HCT116 (cell line): ENCODE results near the gene DNAJB5. TPM values are rescaled to one million over a fixed set of nuclear protein-coding genes. Genes with fewer than 3 reads are reported as not detected.

ENCODE experiments used
- ATAC-seq: fragments of 200-7000 bp; cut with Tn5 transposase; 2 replicates; pipeline ENCODE4 v1.9.1; 2020; ENCODE audit warnings: mild to moderate bottlenecking, moderate library complexity
- BruUV-seq: library from RNA; stranded (reverse); fragments of 400-500 nt; replicated peaks from 2 replicates; lab custom pipeline; 2021; lab: Mats Ljungman, UMichigan
- CTCF ChIA-PET: fragments of 300-600 bp; sonication (Branson Sonifier 250); formaldehyde crosslinking; loops from one replicate; lab custom pipeline; 2021; ENCODE audit warnings: antibody characterized with exemption; lab: Charles Lee
- POLR2A ChIA-PET: fragments of 300-600, 350-600 bp; sonication (Branson Sonifier 250); formaldehyde crosslinking; loops from one replicate; lab custom pipeline; 2021; ENCODE audit warnings: antibody characterized with exemption; lab: Charles Lee
- RAD21 ChIA-PET, 2 experiments: fragments of 300-600 bp; sonication (Branson Sonifier 250); formaldehyde crosslinking; loops; one replicate each; lab custom pipeline; 2023; ENCODE audit warnings: low total read pairs in 2 of 2; ENCODE audit not compliant: uncharacterized antibody in 2 of 2, unreplicated experiment in 2 of 2, low non-redundant PET in 1 of 2; lab: Charles Lee
- DNase-seq: peaks from one replicate; pipeline ENCODE4 v3.0.0-alpha.2; 2010; ENCODE audit warnings: low read depth, low spot score
- H2AFZ ChIP-seq: fragments of 200-600 bp; shearing (Covaris generic), sonication (generic); 2 replicates; pipeline ENCODE4 v1.6.1; 2017; ENCODE audit warnings: low read depth, mixed run types, mixed read lengths, antibody characterized with exemption, low read length; ENCODE audit not compliant: poor library complexity, severe bottlenecking
- H3K27ac ChIP-seq: 2 replicates; pipeline ENCODE4 v1.5.1; 2012; ENCODE audit warnings: low read depth, low read length
- H3K27me3 ChIP-seq: fragments of 200-600 bp; sonication (generic); 2 replicates; pipeline ENCODE4 v1.6.1; 2016; ENCODE audit warnings: mixed run types, low read length, mixed read lengths; ENCODE audit not compliant: insufficient read depth
- H3K36me3 ChIP-seq, 2 experiments: fragments of 200-500 bp in 1 of 2; fragments of 200-600 bp in 1 of 2; sonication (Bioruptor generic) in 1 of 2; sonication (generic) in 1 of 2; 2 replicates each; pipeline versions ENCODE4 v1.5.1 to v1.6.1; 2014 to 2016; ENCODE audit warnings: low read length in 2 of 2, inconsistent platforms in 1 of 2, mixed read lengths in 1 of 2, mixed run types in 1 of 2; ENCODE audit not compliant: insufficient read depth in 2 of 2, control insufficient read depth in 1 of 2
- H3K4me1 ChIP-seq, 2 experiments: fragments of 200-600 bp in 1 of 2; sonication (generic) in 1 of 2; 2 replicates each; pipeline versions ENCODE4 v1.5.1 to v1.6.1; 2012 to 2017; ENCODE audit warnings: low read length in 2 of 2, inconsistent platforms in 1 of 2, mild to moderate bottlenecking in 1 of 2, mixed read lengths in 1 of 2, mixed run types in 1 of 2, moderate library complexity in 1 of 2; ENCODE audit not compliant: insufficient read depth in 2 of 2, control insufficient read depth in 1 of 2
- H3K4me2 ChIP-seq: fragments of 200-600 bp; sonication (generic); 2 replicates; pipeline ENCODE4 v1.6.1; 2017; ENCODE audit warnings: mixed run types, low read length, mixed read lengths
- H3K4me3 ChIP-seq, 2 experiments: fragments of 200-600 bp in 1 of 2; sonication (generic) in 1 of 2; replicated peaks in 1 of 2; 2 replicates each; pipeline ENCODE4 v1.5.1; 2011 to 2016; ENCODE audit warnings: low read length in 2 of 2, control low read depth in 1 of 2, low read depth in 1 of 2, mild to moderate bottlenecking in 1 of 2, mixed read lengths in 1 of 2, mixed run types in 1 of 2
- H3K79me2 ChIP-seq: fragments of 200-600 bp; sonication (generic); 2 replicates; pipeline ENCODE4 v1.6.1; 2017; ENCODE audit warnings: mild to moderate bottlenecking, mixed run types, low read length, moderate library complexity, mixed read lengths; ENCODE audit not compliant: insufficient read depth
- H3K9ac ChIP-seq: fragments of 200-600 bp; sonication (generic); 2 replicates; pipeline ENCODE4 v1.6.1; 2016; ENCODE audit warnings: low read length, mixed read lengths
- H3K9me2 ChIP-seq: fragments of 200-600 bp; sonication (generic), shearing (Covaris generic); 2 replicates; pipeline ENCODE4 v1.6.1; 2017; ENCODE audit warnings: mixed run types, mild to moderate bottlenecking, moderate library complexity; ENCODE audit not compliant: insufficient read depth
- H3K9me3 ChIP-seq, 2 experiments: fragments of 200-500 bp in 1 of 2; fragments of 200-600 bp in 1 of 2; sonication (Bioruptor generic) in 1 of 2; sonication (generic) in 1 of 2; 2 replicates each; pipeline ENCODE4 v1.6.1; 2014 to 2017; ENCODE audit warnings: low read length in 2 of 2, mixed read lengths in 2 of 2, inconsistent platforms in 1 of 2, low read depth in 1 of 2, mild to moderate bottlenecking in 1 of 2, mixed run types in 1 of 2, moderate library complexity in 1 of 2; ENCODE audit not compliant: control insufficient read depth in 1 of 2, insufficient read depth in 1 of 2
- H4K20me1 ChIP-seq: fragments of 200-600 bp; sonication (generic), shearing (Covaris generic); 2 replicates; pipeline ENCODE4 v1.6.1; 2017; ENCODE audit warnings: mixed run types, mild to moderate bottlenecking, moderate library complexity; ENCODE audit not compliant: insufficient read depth
- CEBPB ChIP-seq: IDR thresholded peaks from 2 replicates; pipeline ENCODE4 v1.6.1; 2012; ENCODE audit warnings: low read depth
- CTCF ChIP-seq, 3 experiments: fragments of 200-600 bp in 1 of 3; sonication (generic) in 1 of 3; IDR thresholded peaks in 2 of 3; conservative IDR thresholded peaks in 1 of 3; 2 replicates each; pipeline ENCODE4 v1.5.1; 2012 to 2017; ENCODE audit warnings: low read depth in 2 of 3, low read length in 2 of 3, antibody characterized with exemption in 1 of 3, borderline replicate concordance in 1 of 3, control low read depth in 1 of 3, mild to moderate bottlenecking in 1 of 3, mixed read lengths in 1 of 3, mixed run types in 1 of 3, moderate library complexity in 1 of 3; ENCODE audit not compliant: insufficient read depth in 1 of 3
- EGR1 ChIP-seq: IDR thresholded peaks from 2 replicates; pipeline ENCODE4 v1.6.1; 2012; ENCODE audit warnings: low read depth
- ELF1 ChIP-seq: IDR thresholded peaks from 2 replicates; pipeline ENCODE4 v1.6.1; 2012; ENCODE audit warnings: low read depth, borderline replicate concordance
- EZH2 ChIP-seq: fragments of 200-600 bp; sonication (generic); IDR thresholded peaks from 2 replicates; pipeline ENCODE4 v1.6.1; 2017; ENCODE audit warnings: antibody characterized with exemption, mixed run types
- MAX ChIP-seq: IDR thresholded peaks from 2 replicates; pipeline ENCODE4 v1.6.1; 2012
- POLR2AphosphoS5 ChIP-seq: IDR thresholded peaks from 2 replicates; pipeline ENCODE4 v1.6.1; 2011; ENCODE audit warnings: mild to moderate bottlenecking, low read depth, low read length, moderate library complexity
- RAD21 ChIP-seq: IDR thresholded peaks from 2 replicates; pipeline ENCODE4 v1.6.1; 2012; ENCODE audit warnings: low read depth, mild to moderate bottlenecking
- REST ChIP-seq: IDR thresholded peaks from 2 replicates; pipeline ENCODE4 v1.6.1; 2012; ENCODE audit warnings: low read depth
- SP1 ChIP-seq: IDR thresholded peaks from 2 replicates; pipeline ENCODE4 v1.6.1; 2012; ENCODE audit warnings: low read depth
- SRF ChIP-seq: IDR thresholded peaks from 2 replicates; pipeline ENCODE4 v1.6.1; 2012; ENCODE audit warnings: low read depth
- YY1 ChIP-seq: IDR thresholded peaks from 2 replicates; pipeline ENCODE4 v1.6.1; 2011; ENCODE audit warnings: low read length, low read depth, moderate library complexity, mild to moderate bottlenecking; ENCODE audit not compliant: insufficient replicate concordance; ENCODE audit errors: extremely low read depth
- ZBTB33 ChIP-seq: IDR thresholded peaks from 2 replicates; pipeline ENCODE4 v1.6.1; 2011; ENCODE audit warnings: mild to moderate bottlenecking, low read length, moderate library complexity; ENCODE audit not compliant: insufficient replicate concordance; ENCODE audit errors: extremely low read depth
- ZFX ChIP-seq: fragments of 450-650 bp; IDR thresholded peaks from 2 replicates; pipeline ENCODE4 v1.6.1; 2017
- intact Hi-C: fragments of 100-400 bp; cut with micrococcal nuclease; formaldehyde crosslinking; loops from 2 replicates; pipeline ENCODE4 v1.10.0; 2022
- total RNA-seq: library from RNA; stranded (reverse); gene quantifications from one replicate; pipeline ENCODE4 v1.2.1, GENCODE V29; 2021; ENCODE audit not compliant: unreplicated experiment

Gene DNAJB5
- total RNA-seq, 1 experiment from 2014 or later = 3.6 TPM

GRCh38 chr9:34964458-34964857 is 25.1 kb upstream of the DNAJB5 start (continued):
- no peak for TF ChIP-seq ZBTB33
- TF ChIP-seq EGR1 = no peak
- no peak for TF ChIP-seq MAX

- CTCF ChIA-PET = no interaction called here
- Histone ChIP-seq H2AFZ (no peak overlapping the region), H3K36me3 (no peaks in the 10 kb centered on the region), H3K9me3 (no peaks in the 10 kb centered on the region), H4K20me1 (no peaks in the 10 kb centered on the region), H3K27ac (no peak overlapping the region), H3K4me2 (no peak overlapping the region), H3K4me3 (no peak overlapping the region), H3K27me3 (peaks cover 39% of the 10 kb centered on the region), H3K9ac (no peak overlapping the region), H3K79me2 (no peaks in the 10 kb centered on the region), H3K9me2 (no peaks in the 10 kb centered on the region), H3K4me1 (no peaks in the 10 kb centered on the region)
- DNase-seq = no peak
- intact Hi-C loops = no loop called here
- ATAC-seq = no peak
- no TSS peak for BruUV-seq
- RAD21 ChIA-PET = no interaction called here
- POLR2A ChIA-PET = no interaction called here
- TF ChIP-seq EGR1 (no peak), CEBPB (no peak), POLR2AphosphoS5 (no peak), ZFX (no peak), SRF (no peak), ELF1 (no peak), SP1 (no peak), RAD21 (no peak), EZH2 (no peak), YY1 (no peak), MAX (no peak), REST (no peak), CTCF (IDR thresholded peaks at IDR 0.05 in 2 of 3, conservative IDR thresholded peaks at IDR 0.05 in 1 of 3; ENCODE audit: borderline replicate concordance in 1 of 3, insufficient read depth in 1 of 3, low read depth in 2 of 3, low read length in 2 of 3) (no peak)
Observed at GRCh38 chr9:34971146-34971811, 18.3 kb upstream of the DNAJB5 start.
